SK-N-SH (cell line): ENCODE data around the gene BCL11B. TPM values are rescaled to one million over a fixed set of nuclear protein-coding genes. Genes with fewer than 3 reads are reported as not detected.

Experiments used
- CTCF ChIA-PET: fragments of 300-600, 350-600 bp; formaldehyde crosslinking; extraction: SDS; loops from one replicate; lab custom pipeline; 2021; lab: Yijun Ruan, JAX
- POLR2A ChIA-PET: fragments of 350-600 bp; sonication (Branson Sonifier 250); formaldehyde crosslinking; extraction: SDS; loops from one replicate; lab custom pipeline; 2020; ENCODE audit warnings: antibody characterized with exemption, inconsistent platforms; lab: Yijun Ruan, JAX
- DNase-seq: peaks from one replicate; pipeline ENCODE4 v3.0.0; 2012
- H2AFZ ChIP-seq: fragments of 200-600 bp; sonication (generic); 2 replicates; pipeline ENCODE4 v1.8.1; 2016; ENCODE audit warnings: antibody characterized with exemption, mild to moderate bottlenecking, low read depth
- H3F3A ChIP-seq: fragments of 200-600 bp; sonication (generic); replicated peaks from 2 replicates; pipeline ENCODE3; 2016; ENCODE audit warnings: antibody characterized with exemption, mild to moderate bottlenecking; ENCODE audit not compliant: insufficient read depth
- H3K27ac ChIP-seq, 2 experiments: fragments of 200-500 bp in 1 of 2; fragments of 200-600 bp in 1 of 2; sonication (Bioruptor generic) in 1 of 2; sonication (generic), shearing (Covaris generic) in 1 of 2; 2 replicates each; pipeline versions ENCODE4 v1.5.1 to v1.6.1; 2014 to 2016; ENCODE audit warnings: low read depth in 2 of 2, inconsistent platforms in 1 of 2, low read length in 1 of 2, mild to moderate bottlenecking in 1 of 2, mixed read lengths in 1 of 2
- H3K27me3 ChIP-seq: fragments of 200-600 bp; sonication (generic), shearing (Covaris generic); 2 replicates; pipeline ENCODE4 v1.6.1; 2016; ENCODE audit warnings: mixed run types; ENCODE audit not compliant: insufficient read depth
- H3K36me3 ChIP-seq, 2 experiments: fragments of 200-500 bp in 1 of 2; fragments of 200-600 bp in 1 of 2; sonication (Bioruptor generic) in 1 of 2; sonication (generic) in 1 of 2; replicated peaks in 1 of 2; 2 replicates each; pipeline versions ENCODE3 to v1.5.1; 2014 to 2016; ENCODE audit warnings: low read length in 1 of 2, mild to moderate bottlenecking in 1 of 2; ENCODE audit not compliant: insufficient read depth in 2 of 2, control insufficient read depth in 1 of 2
- H3K4me1 ChIP-seq, 2 experiments: fragments of 200-500 bp in 1 of 2; fragments of 200-600 bp in 1 of 2; sonication (Bioruptor generic) in 1 of 2; sonication (generic), shearing (Covaris generic) in 1 of 2; 2 replicates each; pipeline versions ENCODE4 v1.5.1 to v1.6.1; 2014 to 2016; ENCODE audit warnings: low read depth in 1 of 2, low read length in 1 of 2, mixed run types in 1 of 2; ENCODE audit not compliant: insufficient read depth in 2 of 2, control insufficient read depth in 1 of 2
- H3K4me2 ChIP-seq: fragments of 200-600 bp; sonication (generic), shearing (Covaris generic); 2 replicates; pipeline ENCODE4 v1.6.1; 2017; ENCODE audit warnings: mixed run types
- H3K4me3 ChIP-seq, 2 experiments: fragments of 200-500 bp in 1 of 2; fragments of 200-600 bp in 1 of 2; sonication (Bioruptor generic) in 1 of 2; sonication (generic), shearing (Covaris generic) in 1 of 2; 2 replicates each; pipeline versions ENCODE4 v1.5.1 to v1.8.1; 2014 to 2016; ENCODE audit warnings: low read depth in 2 of 2, inconsistent platforms in 1 of 2, low read length in 1 of 2, mild to moderate bottlenecking in 1 of 2, mixed read lengths in 1 of 2, moderate library complexity in 1 of 2
- H3K79me2 ChIP-seq: fragments of 200-600 bp; sonication (generic); 2 replicates; pipeline ENCODE4 v1.8.1; 2017; ENCODE audit warnings: mild to moderate bottlenecking; ENCODE audit not compliant: insufficient read depth
- H3K9ac ChIP-seq: fragments of 200-600 bp; sonication (generic); 2 replicates; pipeline ENCODE4 v1.6.1; 2017; ENCODE audit warnings: mixed run types
- H3K9me2 ChIP-seq: fragments of 200-600 bp; sonication (generic); 2 replicates; pipeline ENCODE4 v1.6.1; 2017; ENCODE audit warnings: mixed run types
- H3K9me3 ChIP-seq: fragments of 200-600 bp; sonication (generic); 2 replicates; pipeline ENCODE4 v1.6.1; 2017; ENCODE audit warnings: mixed run types, mild to moderate bottlenecking, moderate library complexity
- H4K20me1 ChIP-seq: fragments of 200-600 bp; sonication (generic); 2 replicates; pipeline ENCODE4 v1.6.1; 2017; ENCODE audit warnings: mild to moderate bottlenecking, mixed run types; ENCODE audit not compliant: insufficient read depth
- CHD2 ChIP-seq: fragments of 150-350 bp; IDR thresholded peaks from 2 replicates; pipeline ENCODE4 v1.6.1; 2018; ENCODE audit warnings: low read length; ENCODE audit not compliant: partially characterized antibody
- EP300 ChIP-seq, 2 experiments: IDR thresholded peaks; 2 replicates each; pipeline versions ENCODE4 v1.4.0 to v1.6.1; 2012; ENCODE audit warnings: borderline replicate concordance in 1 of 2, low read depth in 1 of 2, low read length in 1 of 2
- FOSL2 ChIP-seq: IDR thresholded peaks from 2 replicates; pipeline ENCODE4 v1.4.0; 2012; ENCODE audit warnings: low read depth, mild to moderate bottlenecking, moderate library complexity, borderline replicate concordance
- FOXM1 ChIP-seq: IDR thresholded peaks from 2 replicates; pipeline ENCODE4 v1.4.0; 2012; ENCODE audit warnings: low read depth, mild to moderate bottlenecking
- MAX ChIP-seq: IDR thresholded peaks from 2 replicates; pipeline ENCODE4 v1.4.0; 2012; ENCODE audit warnings: low read depth
- POLR2AphosphoS5 ChIP-seq: IDR thresholded peaks from 2 replicates; pipeline ENCODE4 v1.6.1; 2012; ENCODE audit warnings: low read depth, low read length
- RAD21 ChIP-seq: IDR thresholded peaks from 2 replicates; pipeline ENCODE4 v1.6.1; 2012; ENCODE audit warnings: mild to moderate bottlenecking, low read length
- TAF1 ChIP-seq: IDR thresholded peaks from 2 replicates; pipeline ENCODE4 v1.6.1; 2012; ENCODE audit warnings: low read depth, mild to moderate bottlenecking, low read length, moderate library complexity, borderline replicate concordance
- YY1 ChIP-seq: IDR thresholded peaks from 2 replicates; pipeline ENCODE4 v1.4.0; 2012; ENCODE audit warnings: low read depth, mild to moderate bottlenecking
- WGBS: methylation state at CpG from one replicate; pipeline ENCODE4 v1.1.6; 2017; ENCODE audit warnings: low lambda C conversion rate; 5-methylcytosine and 5-hydroxymethylcytosine counted together
- polyA plus RNA-seq, 3 experiments: library from polyadenylated mRNA; depleted of rRNA; stranded (reverse); fragments of >200 nt; gene quantifications; 2 replicates each; pipeline ENCODE4 v1.2.3, GENCODE V29; 2012
- TF ChIP-seq, protein P1 (sequence below): fragments of 150-350 bp; IDR thresholded peaks from 2 replicates; pipeline ENCODE4 v1.6.1; 2017; ENCODE audit warnings: antibody characterized with exemption, low read length, low read depth, borderline replicate concordance
- TF ChIP-seq, protein P2 (sequence below): IDR thresholded peaks from 2 replicates; pipeline ENCODE4 v1.6.1; 2012; ENCODE audit warnings: mild to moderate bottlenecking, low read depth, low read length, moderate library complexity

The BCL11B gene
- polyA plus RNA-seq, 1 of the 3 experiments (the other 2 are of a cell fraction) = not detected

- no peak overlapping the region for H2AFZ ChIP-seq
- CTCF ChIA-PET = interaction anchor here (1.8 kb wide), 1 partner anchor 30 kb away, joined by 8 read pairs; no protein-coding TSS in a partner anchor
- peaks cover 48% of the 10 kb centered on the region for H3K27me3 ChIP-seq
- no peak overlapping the region for H3K27ac ChIP-seq
- no peak overlapping the region for H3K4me2 ChIP-seq
- no peaks in the 10 kb centered on the region for H3K9me2 ChIP-seq
- H3K4me3 ChIP-seq = no peak overlapping the region
- H3K79me2 ChIP-seq = no peaks in the 10 kb centered on the region
- H3K9me3 ChIP-seq = no peaks in the 10 kb centered on the region
- H3K36me3 ChIP-seq = no peaks in the 10 kb centered on the region
- no peaks in the 10 kb centered on the region for H4K20me1 ChIP-seq
- no peaks in the 10 kb centered on the region for H3F3A ChIP-seq
- H3K9ac ChIP-seq = no peak overlapping the region
- TF ChIP-seq YY1 = no peak
- TF ChIP-seq TAF1 = no peak
- no peak for TF ChIP-seq FOSL2
- TF ChIP-seq, protein P1, sequence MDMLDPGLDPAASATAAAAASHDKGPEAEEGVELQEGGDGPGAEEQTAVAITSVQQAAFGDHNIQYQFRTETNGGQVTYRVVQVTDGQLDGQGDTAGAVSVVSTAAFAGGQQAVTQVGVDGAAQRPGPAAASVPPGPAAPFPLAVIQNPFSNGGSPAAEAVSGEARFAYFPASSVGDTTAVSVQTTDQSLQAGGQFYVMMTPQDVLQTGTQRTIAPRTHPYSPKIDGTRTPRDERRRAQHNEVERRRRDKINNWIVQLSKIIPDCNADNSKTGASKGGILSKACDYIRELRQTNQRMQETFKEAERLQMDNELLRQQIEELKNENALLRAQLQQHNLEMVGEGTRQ = no peak
- no peak for TF ChIP-seq EP300 (IDR thresholded peaks at IDR 0.05; ENCODE audit: borderline replicate concordance in 1 of 2, low read depth in 1 of 2, low read length in 1 of 2)
- TF ChIP-seq CHD2 = no peak
- TF ChIP-seq FOXM1 = no peak
- TF ChIP-seq, protein P2, sequence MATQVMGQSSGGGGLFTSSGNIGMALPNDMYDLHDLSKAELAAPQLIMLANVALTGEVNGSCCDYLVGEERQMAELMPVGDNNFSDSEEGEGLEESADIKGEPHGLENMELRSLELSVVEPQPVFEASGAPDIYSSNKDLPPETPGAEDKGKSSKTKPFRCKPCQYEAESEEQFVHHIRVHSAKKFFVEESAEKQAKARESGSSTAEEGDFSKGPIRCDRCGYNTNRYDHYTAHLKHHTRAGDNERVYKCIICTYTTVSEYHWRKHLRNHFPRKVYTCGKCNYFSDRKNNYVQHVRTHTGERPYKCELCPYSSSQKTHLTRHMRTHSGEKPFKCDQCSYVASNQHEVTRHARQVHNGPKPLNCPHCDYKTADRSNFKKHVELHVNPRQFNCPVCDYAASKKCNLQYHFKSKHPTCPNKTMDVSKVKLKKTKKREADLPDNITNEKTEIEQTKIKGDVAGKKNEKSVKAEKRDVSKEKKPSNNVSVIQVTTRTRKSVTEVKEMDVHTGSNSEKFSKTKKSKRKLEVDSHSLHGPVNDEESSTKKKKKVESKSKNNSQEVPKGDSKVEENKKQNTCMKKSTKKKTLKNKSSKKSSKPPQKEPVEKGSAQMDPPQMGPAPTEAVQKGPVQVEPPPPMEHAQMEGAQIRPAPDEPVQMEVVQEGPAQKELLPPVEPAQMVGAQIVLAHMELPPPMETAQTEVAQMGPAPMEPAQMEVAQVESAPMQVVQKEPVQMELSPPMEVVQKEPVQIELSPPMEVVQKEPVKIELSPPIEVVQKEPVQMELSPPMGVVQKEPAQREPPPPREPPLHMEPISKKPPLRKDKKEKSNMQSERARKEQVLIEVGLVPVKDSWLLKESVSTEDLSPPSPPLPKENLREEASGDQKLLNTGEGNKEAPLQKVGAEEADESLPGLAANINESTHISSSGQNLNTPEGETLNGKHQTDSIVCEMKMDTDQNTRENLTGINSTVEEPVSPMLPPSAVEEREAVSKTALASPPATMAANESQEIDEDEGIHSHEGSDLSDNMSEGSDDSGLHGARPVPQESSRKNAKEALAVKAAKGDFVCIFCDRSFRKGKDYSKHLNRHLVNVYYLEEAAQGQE = no peak
- TF ChIP-seq RAD21 = no peak
- no peak for TF ChIP-seq MAX
- no peak for TF ChIP-seq POLR2AphosphoS5
- TF ChIP-seq, all 33 proteins: peak for 0
- POLR2A ChIA-PET = no interaction called here
- H3K4me1 ChIP-seq = no peaks in the 10 kb centered on the region; a peak in 1 of 4 replicates
- DNase-seq = no peak
- WGBS = 18% methylated on average over 9 of the region's 9 CpGs
Measured at GRCh38 chr14:99236386-99237138, 35.4 kb downstream of the BCL11B start.
